Stimulated activated naive CD8-positive, alpha-beta T cell treated with anti-CD3 and anti-CD28 coated beads, Interleukin-15, amount 100 ng/mL, for 72 hours (primary cell): ENCODE results near the gene POMC.
"Not testable (repeated sequence)": the region's sequence is repeated elsewhere in the genome, so short reads cannot be mapped to it uniquely, and the experiment has no call there.

Source experiments
- ATAC-seq: fragments of 150-1000 bp; cut with Tn5 transposase; 2 replicates; pipeline ENCODE4 v1.10.0; 2021; ENCODE audit warnings: mild to moderate bottlenecking, moderate library complexity
- DNase-seq, 2 donors: peaks; one replicate each; pipeline ENCODE4 v3.0.0; 2021 to 2022
- H3K27ac Mint-ChIP-seq, 2 donors: one replicate each; pipeline ENCODE4 v1.8.0; 2022; ENCODE audit warnings: mild to moderate bottlenecking in 2 of 2, mixed read lengths in 2 of 2, moderate library complexity in 2 of 2
- H3K27me3 Mint-ChIP-seq: one replicate; pipeline ENCODE4 v1.8.0; 2022; ENCODE audit warnings: mixed read lengths
- H3K4me1 Mint-ChIP-seq: one replicate; pipeline ENCODE4 v1.8.0; 2022; ENCODE audit warnings: mild to moderate bottlenecking, mixed read lengths
- H3K4me3 Mint-ChIP-seq, 2 donors: one replicate each; pipeline ENCODE4 v1.8.0; 2022; ENCODE audit warnings: mild to moderate bottlenecking in 2 of 2, mixed read lengths in 2 of 2, moderate library complexity in 1 of 2
- H3K9me3 Mint-ChIP-seq, 2 donors: one replicate each; pipeline ENCODE4 v1.8.0; 2022; ENCODE audit warnings: mixed read lengths in 2 of 2

Gene POMC

DNA sequence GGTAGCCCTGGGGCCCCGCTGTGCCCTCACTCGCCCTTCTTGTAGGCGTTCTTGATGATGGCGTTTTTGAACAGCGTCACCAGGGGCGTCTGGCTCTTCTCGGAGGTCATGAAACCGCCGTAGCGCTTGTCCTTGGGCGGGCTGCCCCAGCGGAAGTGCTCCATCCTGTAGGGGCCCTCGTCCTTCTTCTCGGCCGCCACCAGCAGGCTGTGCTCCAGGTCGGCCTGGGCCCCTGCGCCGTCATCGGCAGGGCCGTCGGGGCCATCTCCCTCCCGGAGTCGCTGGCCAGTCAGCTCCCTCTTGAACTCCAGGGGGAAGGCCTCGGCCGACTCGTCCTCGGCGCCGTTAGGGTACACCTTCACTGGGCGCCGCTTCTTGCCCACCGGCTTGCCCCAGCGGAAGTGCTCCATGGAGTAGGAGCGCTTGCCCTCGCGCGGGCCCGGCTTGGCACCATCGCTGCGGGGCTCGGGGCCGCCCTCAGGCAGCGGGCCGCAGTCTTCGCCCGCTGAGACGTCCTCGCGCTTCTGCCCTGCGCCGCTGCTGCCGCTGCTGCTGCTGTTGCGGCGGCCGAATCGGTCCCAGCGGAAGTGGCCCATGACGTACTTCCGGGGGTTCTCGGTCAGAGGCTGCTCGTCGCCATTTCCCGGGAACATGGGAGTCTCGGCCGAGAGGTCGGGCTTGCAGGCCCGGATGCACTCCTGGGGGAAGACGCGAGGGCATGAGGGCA lies 7.2 kb downstream of the POMC start:
- DNase-seq (peak; percentile 66 to 76), ATAC-seq (peak; percentile 79)
- Mint-ChIP-seq H3K27ac (peak overlapping the region; percentile 57 to 96), H3K27me3 (no peaks in the 10 kb centered on the region), H3K4me1 (peaks cover 54% of the 10 kb centered on the region), H3K4me3 (peak overlapping the region; percentile 69 to 72), H3K9me3 (no peaks in the 10 kb centered on the region)

DNA sequence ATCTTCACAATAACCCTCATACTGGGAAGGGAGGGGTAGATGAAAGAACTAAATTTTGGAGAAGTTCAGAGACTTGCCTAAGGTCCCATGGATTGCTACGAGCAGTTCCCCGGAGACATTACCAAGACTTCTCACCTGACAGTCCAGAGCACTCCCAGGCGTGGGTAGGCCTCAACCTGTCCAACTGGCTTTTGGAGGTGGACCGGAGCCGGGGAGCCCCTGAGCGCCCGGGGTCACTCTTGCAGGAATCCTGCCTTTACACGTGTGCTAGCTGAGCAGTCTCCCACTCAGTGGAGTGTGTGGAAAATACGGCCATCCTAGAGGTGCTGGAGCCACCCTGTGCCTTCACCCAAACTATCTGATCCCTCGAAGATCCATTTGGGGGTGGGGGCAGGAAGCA lies 8.0 kb downstream of the POMC start:
- peaks cover 46% of the 10 kb centered on the region for H3K4me1 Mint-ChIP-seq
- DNase-seq (no peak), ATAC-seq (no peak)
- H3K9me3 Mint-ChIP-seq = no peaks in the 10 kb centered on the region
- peak overlapping the region in 1 of 2 donors; percentile 96 for H3K27ac Mint-ChIP-seq
- H3K4me3 Mint-ChIP-seq = peak overlapping the region; percentile 69 to 72
- no peaks in the 10 kb centered on the region for H3K27me3 Mint-ChIP-seq

DNA sequence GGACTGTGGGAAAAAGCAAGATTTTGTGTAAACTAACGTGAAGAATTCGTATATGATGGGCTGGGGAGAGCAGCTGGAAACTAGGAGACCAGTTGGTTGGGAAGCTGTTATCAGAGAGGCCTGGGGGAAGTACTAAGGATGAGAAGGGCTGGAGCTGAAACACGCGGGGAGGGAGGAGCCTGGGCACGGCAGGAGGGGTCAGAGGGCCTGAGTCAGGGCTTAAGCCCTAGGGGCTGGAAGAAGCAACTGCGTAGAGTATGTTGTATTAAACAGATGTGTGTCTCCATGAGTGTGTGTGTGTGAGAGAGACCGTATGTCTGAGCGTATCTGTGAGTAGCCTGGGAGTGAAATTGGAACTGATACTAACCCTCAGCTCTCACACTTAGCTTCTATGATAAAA lies 8.4 kb downstream of the POMC start:
- ATAC-seq (no peak), DNase-seq (no peak)
- peaks cover 43% of the 10 kb centered on the region for H3K4me1 Mint-ChIP-seq
- H3K4me3 Mint-ChIP-seq = peak overlapping the region; percentile 69 to 72
- H3K27me3 Mint-ChIP-seq = no peaks in the 10 kb centered on the region
- H3K27ac Mint-ChIP-seq = no peak overlapping the region
- no peaks in the 10 kb centered on the region for H3K9me3 Mint-ChIP-seq

DNA sequence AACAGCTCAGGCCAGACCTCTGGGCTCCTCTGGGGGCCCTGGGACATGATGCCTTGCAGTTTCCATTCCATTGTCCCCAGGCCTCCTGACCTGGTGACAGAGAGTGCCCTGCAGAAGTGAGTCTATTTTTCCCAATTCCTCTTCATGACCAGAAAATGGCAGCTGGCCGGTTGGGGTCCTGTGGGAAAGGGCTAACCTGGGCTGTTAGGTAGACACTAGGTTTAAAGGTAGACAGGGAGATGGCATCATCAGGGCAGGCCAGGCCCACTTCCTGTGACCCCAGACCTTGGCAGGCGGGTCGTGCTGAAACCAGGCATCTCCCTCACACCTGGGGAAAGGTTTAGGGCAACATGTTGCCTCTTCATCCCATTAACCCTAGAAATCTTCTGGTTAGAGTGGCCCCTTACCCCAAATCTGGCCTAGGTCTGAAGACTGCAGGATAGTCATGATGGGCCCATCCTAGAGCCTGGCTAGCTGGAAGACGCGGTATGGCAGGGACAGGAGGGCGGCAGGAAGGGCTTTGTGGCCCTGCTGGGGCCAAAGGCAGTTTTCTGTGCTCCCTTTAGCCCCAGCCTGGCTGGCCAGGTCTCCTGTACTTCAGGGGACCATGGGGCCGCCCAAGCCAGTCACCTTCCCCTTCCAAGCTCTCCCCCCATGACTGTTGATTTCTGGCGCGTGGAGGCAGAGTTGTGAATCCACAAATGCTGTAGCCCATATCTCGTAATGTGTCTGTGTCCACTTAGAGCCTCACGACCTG lies 10.1 kb downstream of the POMC start:
- DNase-seq (no peak), ATAC-seq (no peak)
- Mint-ChIP-seq H3K4me1 (peaks cover 43% of the 10 kb centered on the region), H3K27ac (no peak overlapping the region), H3K4me3 (no peak overlapping the region), H3K27me3 (no peaks in the 10 kb centered on the region), H3K9me3 (no peaks in the 10 kb centered on the region)

DNA sequence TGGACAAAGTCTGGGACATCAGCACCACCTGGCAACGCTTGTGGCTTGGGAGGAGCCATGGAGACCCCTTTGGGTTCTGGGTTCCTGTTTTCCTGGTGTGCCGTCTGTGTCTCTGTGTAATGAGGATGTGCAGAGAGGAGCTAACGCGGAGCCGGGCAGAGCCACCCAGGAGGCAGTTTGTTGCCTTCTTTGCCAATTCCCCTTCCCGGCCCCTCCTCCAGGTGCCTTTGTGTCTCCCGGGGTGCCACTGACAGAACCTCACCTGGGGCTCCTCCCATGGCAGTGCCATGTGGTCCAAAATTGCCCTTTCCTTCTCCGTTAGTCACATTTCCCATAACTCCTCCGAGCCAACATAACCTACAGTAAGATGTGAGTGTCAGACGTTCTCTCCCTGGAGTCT lies 13.0 kb downstream of the POMC start:
- H3K4me3 Mint-ChIP-seq = no peak overlapping the region
- DNase-seq = no peak
- peaks cover 32% of the 10 kb centered on the region for H3K4me1 Mint-ChIP-seq
- H3K27me3 Mint-ChIP-seq = no peaks in the 10 kb centered on the region
- H3K27ac Mint-ChIP-seq = no peak overlapping the region
- no peak for ATAC-seq
- no peaks in the 10 kb centered on the region for H3K9me3 Mint-ChIP-seq

DNA sequence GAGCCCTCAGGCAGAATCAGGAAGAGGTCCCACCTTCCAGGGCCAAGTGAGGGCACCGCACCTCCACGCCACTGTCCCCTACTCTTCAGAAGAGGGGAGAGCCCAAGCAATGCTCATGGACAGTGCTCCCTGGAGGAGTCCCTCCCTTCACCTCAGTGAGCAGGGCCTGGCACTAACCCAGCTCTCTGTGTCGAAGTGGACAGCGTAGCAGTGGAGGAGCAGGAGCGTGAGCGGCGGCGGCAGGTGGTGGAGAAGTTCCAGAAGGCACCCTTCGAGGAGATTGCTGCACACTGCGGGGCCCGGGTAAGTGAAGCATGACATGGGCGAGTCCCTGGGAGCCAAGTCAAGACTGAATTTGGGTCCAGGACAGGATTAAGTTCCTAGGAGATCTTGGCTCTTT lies 16.7 kb downstream of the POMC start:
- no peaks in the 10 kb centered on the region for H3K27me3 Mint-ChIP-seq
- ATAC-seq (no peak), DNase-seq (no peak)
- no peaks in the 10 kb centered on the region for H3K9me3 Mint-ChIP-seq
- no peaks in the 10 kb centered on the region for H3K4me1 Mint-ChIP-seq
- H3K4me3 Mint-ChIP-seq = no peak overlapping the region
- no peak overlapping the region for H3K27ac Mint-ChIP-seq

DNA sequence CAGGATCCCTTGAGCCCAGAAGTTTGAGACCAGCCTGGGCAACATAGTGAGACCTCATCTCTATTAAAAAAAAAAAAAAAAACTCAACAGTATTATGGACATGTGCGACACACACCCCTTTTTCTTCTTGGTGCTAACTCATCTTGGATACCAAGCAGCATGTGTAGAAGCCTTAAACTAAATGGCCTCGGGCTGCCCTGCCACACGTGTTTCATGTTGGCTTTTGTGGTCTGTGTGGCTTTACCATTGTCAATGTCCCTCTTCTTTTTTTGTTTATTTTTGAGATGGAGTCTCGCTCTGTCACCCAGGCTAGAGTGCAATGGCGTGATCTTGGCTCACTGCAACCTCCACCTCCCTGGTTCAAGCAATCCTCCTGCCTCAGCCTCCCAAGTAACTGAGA lies 17.4 kb downstream of the POMC start:
- not testable (repeated sequence) for H3K9me3 Mint-ChIP-seq, H3K27ac Mint-ChIP-seq

DNA sequence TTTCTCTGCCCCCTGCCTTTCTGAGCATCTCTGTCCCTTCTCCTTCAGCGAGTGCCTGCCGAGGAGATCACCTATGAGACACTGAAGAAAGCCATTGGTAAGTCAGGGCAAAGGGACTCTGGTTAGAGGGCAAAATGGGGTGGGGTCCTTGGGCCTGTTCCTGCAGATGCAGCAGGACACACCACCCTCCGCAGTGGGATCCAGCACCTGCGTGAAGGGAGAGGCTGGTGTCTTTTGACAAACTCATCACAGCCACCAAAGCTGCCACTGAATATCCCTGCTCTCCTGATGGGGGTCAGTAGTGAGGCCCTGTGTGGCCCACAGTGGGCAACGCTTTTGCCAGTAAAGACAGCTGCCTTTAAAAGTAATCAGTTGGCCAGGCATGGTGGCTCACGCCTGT lies 18.7 kb downstream of the POMC start:
- no peak for ATAC-seq
- Mint-ChIP-seq H3K4me1 (peaks cover 14% of the 10 kb centered on the region), H3K9me3 (no peaks in the 10 kb centered on the region), H3K4me3 (no peak overlapping the region), H3K27me3 (peaks cover 7% of the 10 kb centered on the region), H3K27ac (no peak overlapping the region)
- no peak for DNase-seq

More for the DNA sequence above, 17.4 kb downstream of the POMC start:
- H3K4me1 Mint-ChIP-seq, H3K4me3 Mint-ChIP-seq, DNase-seq, ATAC-seq, H3K27me3 Mint-ChIP-seq: not testable (repeated sequence)

DNA sequence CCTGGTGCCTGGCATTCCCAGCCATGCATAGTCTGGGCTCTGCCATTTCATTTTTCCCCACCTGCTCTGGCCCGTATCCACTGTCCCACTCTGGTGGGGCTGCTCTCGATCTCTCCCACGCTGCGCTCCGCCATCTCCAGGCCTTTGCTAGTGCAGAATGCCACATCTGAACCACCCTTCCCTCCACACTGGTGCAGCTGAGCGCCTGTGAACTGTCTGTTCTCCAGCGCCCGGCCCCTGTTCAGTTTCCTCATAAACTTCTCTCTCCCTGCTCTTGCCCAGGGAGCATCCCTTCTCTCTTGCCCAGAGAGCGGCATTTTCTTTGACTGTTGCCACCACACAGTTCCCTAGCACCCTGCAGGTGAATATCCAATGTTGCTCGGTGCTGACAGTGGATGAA lies 21.5 kb downstream of the POMC start:
- no peak for ATAC-seq
- Mint-ChIP-seq H3K4me3 (no peak overlapping the region), H3K27me3 (peaks cover 7% of the 10 kb centered on the region), H3K27ac (no peak overlapping the region), H3K9me3 (no peaks in the 10 kb centered on the region), H3K4me1 (peaks cover 14% of the 10 kb centered on the region)
- no peak for DNase-seq

DNA sequence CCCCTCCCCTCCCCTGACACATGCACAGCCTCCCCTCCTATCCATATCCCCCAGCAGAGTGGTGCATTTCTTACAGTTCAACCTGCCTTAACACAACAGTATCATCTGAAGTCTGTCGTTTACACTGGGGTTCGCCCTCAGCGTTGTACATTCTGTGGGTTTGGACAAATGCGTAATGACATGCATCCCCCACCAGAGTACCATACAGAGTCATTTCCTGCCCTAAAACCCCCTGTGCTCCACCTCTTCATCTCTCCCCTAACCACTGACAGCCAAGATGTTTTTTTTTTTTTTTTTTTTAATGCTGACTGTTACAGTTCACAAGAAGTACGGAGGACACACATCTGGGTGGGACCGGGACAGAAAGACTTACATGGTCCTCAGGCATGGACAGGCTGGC lies 22.6 kb downstream of the POMC start:
- Mint-ChIP-seq H3K9me3 (no peaks in the 10 kb centered on the region), H3K4me3 (no peak overlapping the region), H3K27me3 (peaks cover 7% of the 10 kb centered on the region), H3K27ac (peak overlapping the region in 1 of 2 donors; percentile 73), H3K4me1 (peaks cover 14% of the 10 kb centered on the region)
- peak; percentile 96 for ATAC-seq
- no peak for DNase-seq

DNA sequence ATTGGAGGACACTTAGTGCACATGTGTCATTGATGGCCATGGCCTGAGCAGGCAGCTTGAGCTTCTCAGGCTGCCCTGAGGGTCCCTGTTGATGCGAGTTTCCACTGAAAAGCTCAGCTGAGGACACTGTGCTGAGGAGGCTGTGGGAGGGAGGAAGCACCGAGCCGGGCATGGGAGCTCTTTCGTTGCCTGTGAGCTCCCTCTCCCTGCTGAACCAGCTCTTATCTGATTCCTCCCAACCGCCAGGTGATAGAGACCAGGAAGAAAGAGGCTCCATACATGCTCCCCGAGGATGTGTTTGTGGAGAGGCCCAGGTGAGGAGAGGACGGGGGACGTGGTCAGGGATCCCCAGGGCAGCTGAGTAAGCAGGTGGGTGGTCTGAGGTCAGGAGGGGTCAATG lies 27.3 kb downstream of the POMC start:
- Mint-ChIP-seq H3K27ac (no peak overlapping the region), H3K4me1 (peaks cover 12% of the 10 kb centered on the region), H3K27me3 (peaks cover 18% of the 10 kb centered on the region), H3K9me3 (no peaks in the 10 kb centered on the region), H3K4me3 (no peak overlapping the region)
- ATAC-seq (no peak), DNase-seq (no peak)

DNA sequence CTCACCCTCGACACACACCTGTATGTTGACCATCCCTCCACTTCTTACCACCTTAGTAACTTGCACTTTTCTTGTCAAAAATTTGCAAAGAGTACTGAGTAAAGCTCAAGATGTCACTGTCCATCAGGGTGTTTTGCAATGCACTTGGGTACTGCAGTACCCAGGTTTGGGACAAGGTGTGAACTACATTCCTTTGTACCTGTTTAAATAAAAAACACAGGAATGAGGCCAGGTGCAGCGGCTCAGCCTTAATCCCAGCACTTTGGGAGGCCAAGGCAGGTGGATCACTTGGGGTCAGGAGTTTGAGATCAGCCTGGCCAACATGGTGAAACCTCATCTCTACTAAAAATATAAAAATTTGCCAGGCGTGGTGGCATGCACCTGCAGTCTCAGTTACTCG lies 27.8 kb downstream of the POMC start:
- not testable (repeated sequence) for H3K9me3 Mint-ChIP-seq, ATAC-seq, H3K4me1 Mint-ChIP-seq, H3K4me3 Mint-ChIP-seq, H3K27ac Mint-ChIP-seq, DNase-seq
- peaks cover 24% of the 10 kb centered on the region for H3K27me3 Mint-ChIP-seq

DNA sequence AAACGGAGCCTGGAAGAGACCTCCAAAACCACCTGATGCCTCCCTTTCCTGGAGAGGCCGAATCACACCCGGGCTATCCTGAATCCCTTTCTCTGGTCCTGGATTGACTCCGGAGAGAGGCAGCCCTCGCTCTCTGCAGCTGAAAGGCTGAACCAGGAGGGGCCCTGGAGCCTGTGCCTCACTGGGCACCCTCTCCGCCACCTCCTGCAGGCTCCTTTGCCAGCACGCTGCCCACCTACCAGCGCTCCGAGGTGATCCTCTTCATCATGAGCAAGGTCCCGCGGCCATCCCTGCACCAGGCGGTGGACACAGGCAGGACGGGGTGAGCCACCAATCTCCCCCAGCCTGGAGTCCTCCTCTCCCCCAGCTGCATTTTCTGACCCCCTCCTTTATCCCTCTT lies 35.7 kb downstream of the POMC start:
- Mint-ChIP-seq H3K9me3 (no peaks in the 10 kb centered on the region), H3K27me3 (peaks cover 81% of the 10 kb centered on the region), H3K27ac (no peak overlapping the region), H3K4me3 (no peak overlapping the region), H3K4me1 (peaks cover 20% of the 10 kb centered on the region)
- DNase-seq (no peak), ATAC-seq (no peak)

DNA sequence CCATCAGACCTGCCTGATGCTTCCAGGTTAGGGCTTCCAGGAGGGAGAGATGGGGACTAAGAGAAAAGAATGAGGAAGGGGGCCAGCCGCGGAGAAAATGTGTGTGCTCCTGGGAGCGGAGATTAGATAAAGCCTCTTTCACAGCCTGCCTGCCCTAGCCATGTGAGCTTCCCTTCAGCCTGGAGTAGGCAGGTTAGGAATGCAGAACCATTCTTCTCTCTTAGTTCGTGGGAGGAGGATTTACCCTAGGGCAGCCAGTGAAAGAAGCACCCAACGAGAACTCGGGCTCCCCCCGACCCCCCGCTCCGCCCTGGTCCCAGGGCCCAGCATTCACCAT lies 36.1 kb downstream of the POMC start:
- Mint-ChIP-seq H3K4me3 (peak overlapping the region; percentile 46 to 84), H3K9me3 (no peaks in the 10 kb centered on the region), H3K27me3 (peaks cover 81% of the 10 kb centered on the region), H3K27ac (no peak overlapping the region), H3K4me1 (peaks cover 20% of the 10 kb centered on the region)
- ATAC-seq (no peak), DNase-seq (peak in 1 of 2 donors; percentile 10)

DNA sequence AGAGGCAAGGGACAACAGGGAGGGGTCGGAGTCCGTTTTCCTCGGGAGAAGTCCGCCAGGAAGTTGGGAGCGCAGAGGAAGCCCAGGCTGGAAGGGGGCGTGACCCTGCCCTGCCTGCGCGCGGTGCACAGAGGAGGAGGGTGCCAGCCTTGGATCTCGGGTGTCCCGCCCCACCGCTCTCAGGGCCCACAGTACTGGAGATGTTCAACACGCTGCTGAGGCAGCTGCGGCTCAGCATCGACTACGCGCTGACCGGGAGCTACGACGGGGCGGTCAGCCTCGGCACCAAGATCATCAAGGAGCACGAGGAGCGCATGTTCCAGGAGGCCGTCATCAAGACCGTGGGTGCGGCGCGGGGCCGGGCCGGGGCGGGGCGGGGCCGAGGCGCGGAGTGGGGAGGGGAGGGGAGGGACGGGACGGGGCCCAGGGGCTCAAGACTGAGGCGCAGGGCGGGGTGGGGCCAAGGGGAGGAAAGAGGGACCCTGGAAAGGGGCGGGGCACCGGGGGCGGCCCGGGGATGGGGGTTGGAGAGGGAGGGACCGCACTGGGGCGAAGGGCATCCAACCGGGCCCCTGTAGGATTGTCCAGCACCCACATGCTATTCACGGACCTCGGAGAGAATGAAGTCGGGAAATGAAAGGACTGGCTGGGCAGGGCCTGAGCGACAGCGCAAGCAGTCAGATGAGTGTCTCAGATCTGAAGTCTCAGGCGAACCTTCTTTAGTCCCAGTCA lies 36.6 kb downstream of the POMC start:
- H3K27me3 Mint-ChIP-seq = peaks cover 75% of the 10 kb centered on the region
- H3K9me3 Mint-ChIP-seq = no peaks in the 10 kb centered on the region
- DNase-seq (peak in 1 of 2 donors; percentile 6), ATAC-seq (peak; percentile 53)
- peak overlapping the region in 1 of 2 donors; percentile 35 for H3K27ac Mint-ChIP-seq
- peak overlapping the region; percentile 73 to 84 for H3K4me3 Mint-ChIP-seq
- peaks cover 20% of the 10 kb centered on the region for H3K4me1 Mint-ChIP-seq

DNA sequence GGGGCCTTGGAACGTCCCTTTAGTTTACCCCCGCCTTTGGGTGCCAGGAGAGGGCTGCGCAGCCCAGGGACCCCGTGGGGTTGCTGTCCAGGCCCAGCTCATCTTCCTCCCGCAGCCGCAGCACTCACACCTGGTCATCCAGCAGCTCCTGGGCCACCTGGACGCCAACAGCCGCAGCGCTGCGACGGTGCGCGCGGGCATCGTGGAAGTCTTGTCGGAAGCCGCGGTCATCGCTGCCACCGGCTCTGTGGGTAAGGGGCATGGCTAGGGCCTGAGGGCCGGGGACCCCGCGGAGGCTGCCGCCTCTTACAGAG lies 37.2 kb downstream of the POMC start:
- no peaks in the 10 kb centered on the region for H3K9me3 Mint-ChIP-seq
- DNase-seq = no peak
- H3K4me1 Mint-ChIP-seq = peaks cover 20% of the 10 kb centered on the region
- ATAC-seq = peak; percentile 8
- peak overlapping the region in 1 of 2 donors; percentile 35 for H3K27ac Mint-ChIP-seq
- peak overlapping the region; percentile 73 to 84 for H3K4me3 Mint-ChIP-seq
- peaks cover 70% of the 10 kb centered on the region for H3K27me3 Mint-ChIP-seq
